HG02870 (cell line): ENCODE results near the gene CPAMD8.

Experiments used
- ATAC-seq: cut with Tn5 transposase; IDR thresholded peaks from one replicate; pipeline ENCODE4 v1.9.1; 2021; ENCODE audit warnings: mild to moderate bottlenecking, moderate library complexity; ENCODE audit not compliant: unreplicated experiment

The CPAMD8 gene

GRCh38 chr19:16922949-16923348 lies 103.7 kb downstream of the CPAMD8 start:
- no peak for ATAC-seq

DNA sequence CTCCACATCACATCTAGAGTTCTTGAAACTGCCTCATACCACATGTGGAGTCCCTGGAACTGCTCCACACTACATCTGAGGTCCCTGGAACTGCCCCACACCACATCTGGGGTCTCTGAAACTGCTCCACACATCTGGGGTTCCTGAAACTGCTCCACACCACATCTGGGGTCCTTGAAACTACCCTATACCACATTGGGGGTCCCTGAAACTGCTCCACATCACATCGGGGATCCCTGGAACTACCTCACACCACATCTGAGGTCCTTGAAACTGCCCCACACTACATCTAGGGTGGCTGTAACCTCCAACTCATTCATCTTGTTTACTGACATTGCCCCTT lies 104.0 kb downstream of the CPAMD8 start:
- ATAC-seq = no peak

DNA sequence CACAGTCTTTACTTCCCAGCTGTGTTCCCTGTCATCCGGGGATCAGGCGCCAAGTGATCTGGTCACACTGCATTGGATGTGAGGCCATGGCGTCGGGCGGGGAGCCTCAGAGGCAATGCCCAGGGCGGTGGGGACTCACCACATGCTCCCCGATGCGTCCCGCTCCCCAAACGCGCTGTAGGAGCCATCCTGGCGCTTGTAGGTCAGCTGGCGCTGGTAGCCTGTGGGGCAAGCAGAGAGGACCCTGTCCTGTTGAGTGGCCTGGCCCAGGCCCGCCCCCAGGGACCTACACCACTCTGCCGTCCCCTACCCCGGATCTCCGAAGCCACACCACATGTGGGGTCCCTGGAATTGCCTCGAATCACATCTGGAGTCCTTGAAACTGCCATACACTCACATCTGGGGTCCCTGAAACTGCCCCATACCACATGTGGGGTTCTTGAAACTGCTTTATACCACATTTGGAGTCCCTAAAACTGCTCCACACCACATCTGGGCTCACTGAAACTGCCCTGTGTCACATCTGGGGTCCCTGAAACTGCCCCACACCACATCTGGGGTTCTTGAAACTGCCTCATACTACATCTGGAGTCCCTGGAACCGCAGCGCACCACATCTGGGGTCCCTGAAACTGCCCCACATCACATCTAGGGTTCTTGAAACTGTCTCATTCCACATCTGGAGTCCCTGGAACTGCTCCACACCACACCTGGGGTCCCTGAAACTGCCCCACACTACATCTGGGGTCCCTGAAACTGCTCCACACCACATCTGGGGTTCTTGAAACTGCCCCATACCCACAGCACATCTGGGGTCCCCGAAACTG lies 104.6 kb downstream of the CPAMD8 start:
- no peak for ATAC-seq

DNA sequence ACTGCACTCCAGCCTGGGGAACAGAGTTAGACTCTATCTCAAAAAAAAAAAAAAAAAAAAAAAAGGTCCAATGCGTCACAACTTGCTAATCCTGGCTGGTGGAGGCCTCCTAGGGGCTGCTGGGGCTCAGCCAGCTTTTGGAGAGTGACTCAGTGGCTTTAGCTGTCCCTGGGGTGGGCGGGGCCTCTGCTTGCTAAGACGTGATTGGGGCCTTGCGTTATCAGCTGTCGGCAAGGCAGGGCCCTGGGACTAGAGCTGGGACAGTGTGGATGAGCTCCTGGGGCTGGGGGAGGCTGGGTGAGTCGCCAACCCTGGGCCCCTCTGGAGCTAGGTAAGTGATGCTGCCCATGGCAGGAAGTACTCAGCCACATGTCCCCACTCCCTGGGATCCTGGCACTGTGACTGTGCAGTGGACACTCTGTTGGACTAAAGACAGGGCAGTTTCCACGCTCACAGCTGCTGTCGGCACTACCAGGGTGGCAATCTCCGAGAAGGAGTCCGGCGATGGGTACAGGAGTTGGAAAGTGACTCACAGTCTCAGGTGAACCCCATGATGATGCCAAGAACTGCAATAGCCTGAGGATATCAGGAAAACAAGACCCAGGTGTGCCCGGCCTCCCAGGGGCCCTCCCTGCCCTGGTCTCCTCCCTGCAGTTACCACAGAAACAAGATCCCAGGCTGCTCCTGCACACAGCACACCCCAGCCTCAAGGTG lies 105.6 kb downstream of the CPAMD8 start:
- no peak for ATAC-seq

- no peak for ATAC-seq
Measured at GRCh38 chr19:16919496-16919895, 107.1 kb downstream of the CPAMD8 start.

DNA sequence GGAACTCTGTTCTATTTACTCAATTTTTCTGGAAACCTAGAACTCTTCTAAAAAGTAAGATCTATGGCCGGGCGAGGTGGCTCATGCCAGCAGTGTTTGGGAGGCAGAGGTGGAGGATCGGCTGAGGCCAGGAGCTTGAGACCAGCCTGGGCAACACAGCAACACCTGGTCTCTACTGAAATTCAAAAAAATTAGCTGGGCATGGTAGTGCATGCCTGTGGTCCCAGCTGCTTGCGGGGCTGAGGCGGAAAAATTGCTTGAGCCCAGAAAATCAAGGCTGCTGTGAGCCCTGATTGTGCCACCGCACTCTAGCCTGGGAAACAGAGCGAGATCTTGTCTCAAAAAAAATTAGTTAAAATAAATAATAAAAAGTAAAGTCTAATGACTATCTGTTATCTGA lies 109.2 kb downstream of the CPAMD8 start:
- no peak for ATAC-seq

DNA sequence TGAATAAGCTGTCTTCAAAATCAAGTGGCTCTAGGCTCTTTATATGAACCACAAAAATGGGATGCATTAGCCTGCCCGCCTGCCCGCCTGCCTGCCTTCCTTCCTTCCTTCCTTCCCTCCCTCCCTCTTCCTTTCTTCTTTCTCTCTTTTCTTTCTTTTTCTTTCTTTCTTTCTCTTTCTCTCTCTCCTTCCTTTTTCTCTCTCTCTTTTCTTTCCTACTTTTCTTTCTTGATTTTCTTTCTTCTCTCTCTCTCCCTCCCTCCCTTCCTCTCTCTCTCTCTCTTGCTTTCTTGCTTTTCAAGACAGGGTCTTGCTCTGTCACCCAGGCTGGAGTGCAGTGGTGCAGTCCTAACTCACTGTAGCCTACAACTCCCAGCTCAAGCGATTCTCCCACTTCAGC lies 110.9 kb downstream of the CPAMD8 start:
- no peak for ATAC-seq

GRCh38 chr19:16915135-16915534 lies 111.5 kb downstream of the CPAMD8 start:
- no peak for ATAC-seq

DNA sequence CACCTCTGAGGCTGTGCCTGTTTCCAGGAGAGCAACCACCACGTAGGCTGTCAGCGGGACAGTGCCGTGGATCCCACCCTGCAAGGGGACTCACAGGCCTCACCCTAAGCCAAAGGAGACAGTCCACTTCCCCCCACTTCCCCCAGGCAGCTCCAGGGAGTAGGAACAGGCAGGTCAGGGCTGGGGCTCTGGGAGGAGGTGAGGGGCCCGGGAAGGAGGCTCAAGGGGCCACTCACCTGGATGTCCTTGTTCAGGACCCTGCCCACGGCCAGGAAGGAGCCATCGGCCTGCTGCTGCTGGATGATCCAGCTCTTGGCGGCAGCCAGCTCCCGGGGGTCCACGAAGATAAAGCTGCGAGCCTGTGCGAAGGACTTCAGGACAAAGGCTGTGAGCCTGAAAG lies 112.2 kb downstream of the CPAMD8 start:
- no peak for ATAC-seq

- ATAC-seq = no peak
Measured at GRCh38 chr19:16912780-16913179, 113.8 kb downstream of the CPAMD8 start.

- ATAC-seq = no peak
Measured at GRCh38 chr19:16911046-16911445, 115.6 kb downstream of the CPAMD8 start.

DNA sequence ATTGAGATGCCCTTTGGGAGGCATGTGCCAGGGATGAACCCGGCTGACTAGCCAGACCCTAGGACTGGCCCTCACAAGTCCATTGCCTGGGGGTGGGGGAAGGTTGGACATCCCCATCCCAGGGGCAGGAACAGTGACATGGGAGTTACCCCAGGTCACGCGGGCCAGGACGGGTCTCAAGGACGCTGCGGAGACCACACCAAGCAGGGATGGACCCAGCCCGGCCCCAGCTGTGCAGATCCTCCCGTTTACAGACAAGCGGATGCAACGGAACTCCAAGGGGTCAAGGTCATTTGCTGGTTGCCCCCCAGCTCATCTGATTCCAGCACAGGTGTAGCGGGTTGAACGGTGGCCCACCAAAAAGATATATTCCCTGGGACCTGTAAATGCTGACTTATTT lies 117.9 kb downstream of the CPAMD8 start:
- no peak for ATAC-seq

DNA sequence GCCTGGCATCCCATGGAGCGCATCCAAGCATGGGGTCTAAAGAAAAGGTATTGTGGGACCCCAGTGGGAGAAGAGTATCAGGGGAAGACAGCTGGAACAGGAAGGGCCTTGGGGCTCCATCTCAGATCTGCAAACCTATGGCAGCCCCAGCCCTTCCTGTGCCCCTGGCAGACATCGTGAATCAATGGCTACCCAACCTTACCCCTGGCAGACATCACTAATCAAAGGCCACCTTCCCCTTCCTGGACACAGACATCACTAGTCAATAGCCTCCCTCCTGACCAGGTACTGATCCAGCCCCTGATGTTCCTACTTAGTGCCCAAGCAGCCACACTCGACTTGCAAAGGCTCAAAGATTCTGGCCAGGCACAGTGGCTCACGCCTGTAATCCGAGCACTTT lies 122.0 kb downstream of the CPAMD8 start:
- ATAC-seq = no peak

DNA sequence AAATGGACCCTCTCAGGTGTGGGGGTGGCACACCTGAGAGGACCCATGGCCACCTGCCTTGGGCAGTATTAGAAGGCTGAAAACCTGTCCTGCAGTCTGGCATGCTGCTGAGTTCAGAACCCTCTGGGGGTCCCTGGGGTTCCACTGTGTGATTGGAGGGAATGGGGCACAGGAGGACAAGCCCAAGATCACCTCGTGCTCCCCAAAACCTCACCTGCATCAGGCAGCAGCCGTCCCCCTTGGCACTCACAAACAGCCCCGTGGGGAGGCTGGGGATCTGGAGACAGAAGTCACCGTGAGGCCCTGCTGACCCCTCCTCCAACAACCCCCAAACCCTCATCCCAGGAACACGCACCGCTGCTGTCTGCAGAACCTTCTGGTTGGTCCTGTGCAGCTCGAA lies 123.3 kb downstream of the CPAMD8 start:
- ATAC-seq = no peak

- no peak for ATAC-seq
Measured at GRCh38 chr19:16902545-16902944, 124.1 kb downstream of the CPAMD8 start.

DNA sequence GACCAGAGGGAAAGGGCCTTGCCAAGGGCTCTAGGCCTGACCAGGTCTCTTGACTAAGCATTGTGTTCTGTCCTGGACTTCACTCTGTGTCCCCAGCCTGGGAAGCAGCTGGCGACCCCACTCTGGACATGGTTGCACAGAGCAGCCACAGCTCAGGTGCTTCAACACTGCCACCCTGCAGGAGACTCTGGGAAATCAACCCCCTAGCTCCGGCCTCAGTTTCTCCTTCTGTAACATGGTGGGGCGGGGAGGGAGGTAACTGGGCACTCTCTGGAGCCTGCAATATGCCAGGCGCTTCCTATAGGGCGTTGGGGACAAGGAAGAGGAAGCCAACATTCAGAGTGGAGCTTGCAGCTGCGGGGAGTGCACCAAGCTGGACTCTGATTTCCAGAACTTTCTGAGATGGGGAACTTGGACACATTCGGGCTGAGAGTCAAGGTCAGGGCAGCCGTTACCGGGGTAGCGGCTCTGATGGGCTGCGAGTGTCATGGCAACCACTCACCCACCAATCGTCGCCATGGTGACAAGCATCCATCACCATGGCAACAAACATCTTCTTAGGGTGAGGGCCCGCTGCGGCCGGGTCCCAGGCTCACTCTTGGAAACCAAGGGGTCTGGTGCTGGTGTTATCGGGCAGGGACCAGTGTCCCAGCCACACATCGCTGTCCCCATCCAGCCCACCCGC lies 125.0 kb downstream of the CPAMD8 start:
- ATAC-seq = no peak

GRCh38 chr19:16899566-16900075 lies 127.0 kb downstream of the CPAMD8 start:
- ATAC-seq = no peak

DNA sequence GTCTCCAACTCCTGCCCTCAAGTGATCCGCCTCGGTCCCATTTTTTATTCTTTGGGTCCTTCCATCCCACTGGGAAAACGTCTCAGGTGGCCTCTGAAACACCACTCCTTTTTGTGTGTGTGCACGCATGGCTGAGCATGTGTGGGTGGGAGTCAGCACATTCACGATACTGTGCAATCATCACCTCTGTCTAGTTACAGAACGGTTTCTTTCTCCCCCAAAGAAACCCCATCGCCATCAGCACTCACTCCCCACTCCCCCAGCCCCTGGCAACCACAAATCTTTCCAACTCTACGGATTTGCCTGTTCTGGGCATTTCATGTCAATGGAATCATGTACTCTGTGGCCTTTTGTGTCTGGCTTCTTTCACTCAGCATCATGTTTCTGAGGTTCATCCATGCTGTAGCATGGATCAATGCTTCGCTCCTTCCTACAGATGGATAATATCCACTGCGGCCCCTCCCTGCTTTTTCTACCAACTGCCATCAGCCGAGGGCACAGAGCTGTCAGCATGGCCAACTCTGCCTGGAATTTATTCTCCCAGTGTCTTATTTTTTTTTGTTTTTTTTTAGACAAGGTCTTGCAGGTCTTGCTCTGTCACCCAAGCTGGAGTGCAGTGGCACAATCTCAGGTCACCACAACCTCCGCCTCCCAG lies 128.1 kb downstream of the CPAMD8 start:
- ATAC-seq = no peak

GRCh38 chr19:16897856-16898161 lies 128.8 kb downstream of the CPAMD8 start:
- no peak for ATAC-seq

DNA sequence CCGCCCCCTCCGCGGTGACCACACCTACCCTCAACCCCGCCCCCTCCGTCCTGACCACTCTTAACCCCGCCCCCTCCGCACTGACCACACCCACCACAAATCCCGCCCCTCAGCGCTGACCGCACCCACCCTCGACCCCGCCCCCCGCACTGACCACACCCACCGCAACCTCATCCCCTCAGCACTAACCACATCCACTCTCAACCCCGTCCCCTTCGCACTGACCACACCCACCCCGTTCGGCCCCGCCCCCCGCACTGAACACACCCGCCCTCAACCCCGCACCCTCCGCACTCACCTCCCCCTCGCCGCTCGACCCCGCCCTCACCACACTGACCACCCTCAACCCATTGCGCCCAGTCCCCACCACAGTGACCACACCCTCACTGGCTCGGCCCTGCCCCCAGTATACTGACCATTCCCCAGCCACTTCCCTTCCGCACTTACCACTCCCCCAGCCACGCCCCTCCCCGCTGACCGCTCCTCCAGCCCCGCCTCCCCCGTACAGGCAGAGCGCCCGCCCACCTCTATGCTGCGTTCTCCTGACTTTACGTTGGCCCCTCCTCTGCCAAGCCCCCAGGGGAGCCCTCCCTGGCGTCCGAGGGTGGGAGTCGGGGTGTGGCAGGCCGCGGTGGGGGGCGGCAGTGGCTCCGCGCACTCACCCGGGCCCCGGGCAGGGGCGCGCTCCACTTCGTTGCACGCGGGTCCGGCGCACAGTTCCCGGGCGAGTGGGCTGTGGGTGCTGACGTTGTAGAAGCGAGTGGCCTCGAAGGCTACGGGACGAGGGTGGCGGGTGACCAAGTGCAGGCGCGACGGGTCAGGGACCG lies 129.4 kb downstream of the CPAMD8 start:
- no peak for ATAC-seq
